Measurements from ENCODE around the gene MRPL22.

DNA sequence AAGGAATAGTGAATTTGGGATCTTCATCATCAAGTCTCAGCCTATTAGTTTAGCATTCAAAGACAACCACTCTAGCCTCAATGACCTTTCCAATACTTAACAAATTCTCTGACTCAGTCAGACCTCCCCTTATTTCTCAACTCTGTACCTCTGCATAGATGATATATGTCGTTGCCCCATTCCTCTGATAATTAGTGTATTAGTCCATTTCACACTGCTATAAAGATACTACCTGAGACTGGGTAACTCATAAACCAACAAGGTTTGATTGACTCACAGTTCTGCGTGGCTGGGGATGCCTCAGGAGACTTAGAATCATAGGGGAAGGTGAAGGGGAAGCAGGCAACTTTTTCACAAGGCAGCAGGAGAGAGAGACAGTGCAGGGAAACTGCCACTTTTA is 8.9 kb downstream of the MRPL22 start:
- TF ChIP-seq EZH2phosphoT487 (IDR thresholded peaks at IDR 0.05; ENCODE audit: low read depth): no peak
- TF ChIP-seq, protein P1, sequence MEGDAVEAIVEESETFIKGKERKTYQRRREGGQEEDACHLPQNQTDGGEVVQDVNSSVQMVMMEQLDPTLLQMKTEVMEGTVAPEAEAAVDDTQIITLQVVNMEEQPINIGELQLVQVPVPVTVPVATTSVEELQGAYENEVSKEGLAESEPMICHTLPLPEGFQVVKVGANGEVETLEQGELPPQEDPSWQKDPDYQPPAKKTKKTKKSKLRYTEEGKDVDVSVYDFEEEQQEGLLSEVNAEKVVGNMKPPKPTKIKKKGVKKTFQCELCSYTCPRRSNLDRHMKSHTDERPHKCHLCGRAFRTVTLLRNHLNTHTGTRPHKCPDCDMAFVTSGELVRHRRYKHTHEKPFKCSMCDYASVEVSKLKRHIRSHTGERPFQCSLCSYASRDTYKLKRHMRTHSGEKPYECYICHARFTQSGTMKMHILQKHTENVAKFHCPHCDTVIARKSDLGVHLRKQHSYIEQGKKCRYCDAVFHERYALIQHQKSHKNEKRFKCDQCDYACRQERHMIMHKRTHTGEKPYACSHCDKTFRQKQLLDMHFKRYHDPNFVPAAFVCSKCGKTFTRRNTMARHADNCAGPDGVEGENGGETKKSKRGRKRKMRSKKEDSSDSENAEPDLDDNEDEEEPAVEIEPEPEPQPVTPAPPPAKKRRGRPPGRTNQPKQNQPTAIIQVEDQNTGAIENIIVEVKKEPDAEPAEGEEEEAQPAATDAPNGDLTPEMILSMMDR (IDR thresholded peaks at IDR 0.05; ENCODE audit: low read depth, low read length): no peak

Measured in OCI-LY3 (cell line).